ENCODE results near the gene TSTD2. TPM values are rescaled to one million over a fixed set of nuclear protein-coding genes. Genes with fewer than 3 reads are reported as not detected.
A peak's percentile ranks its signal among the peaks of the same experiment; 100 is the strongest.

The TSTD2 gene
- polyA plus RNA-seq, 3 donors, result 1.2 to 11.4 (median 2.4) TPM

DNA sequence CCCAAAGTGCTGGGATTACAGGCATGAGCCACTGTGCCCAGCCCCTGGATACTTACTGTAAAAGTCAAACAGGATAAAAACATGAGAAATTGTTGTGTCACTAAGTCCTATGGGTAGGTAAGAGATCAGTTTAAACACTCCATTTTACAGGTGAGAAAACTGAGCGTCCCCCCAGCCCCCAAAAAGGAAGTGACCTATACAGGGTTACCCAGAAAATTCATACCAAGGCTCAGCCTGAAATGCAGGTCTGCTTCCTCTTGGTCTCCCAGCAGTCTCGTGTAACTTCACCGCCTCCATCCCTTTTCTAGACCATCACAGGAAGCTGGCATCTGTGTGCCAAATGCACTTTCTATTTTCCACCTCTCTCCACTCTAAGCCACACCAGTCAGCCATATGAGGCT, 74.5 kb downstream of the TSTD2 start:
- Histone ChIP-seq H3K4me1 (ENCODE audit: control insufficient read depth in 1 of 2, insufficient read depth in 2 of 2, low read length in 2 of 2) (peaks cover 21 to 25% of the 10 kb centered on the region in 2 donors), H2AFZ (ENCODE audit: insufficient read depth, low read depth, low read length, poor library complexity, severe bottlenecking) (no peak overlapping the region), H3K27me3 (ENCODE audit: control insufficient read depth in 2 of 2, insufficient read depth in 2 of 2, low read length in 2 of 2) (no peaks in the 10 kb centered on the region), H4K20me1 (ENCODE audit: insufficient read depth, low read length) (no peaks in the 10 kb centered on the region), H3K9me3 (replicated peaks in 1 of 2; ENCODE audit: control insufficient read depth in 1 of 2, insufficient read depth in 1 of 2, low read length in 2 of 2) (no peaks in the 10 kb centered on the region), H3K9ac (ENCODE audit: insufficient read depth, low read length, poor library complexity, severe bottlenecking) (no peak overlapping the region), H3K79me2 (ENCODE audit: insufficient read depth, low read length) (no peaks in the 10 kb centered on the region), H3K4me3 (replicated peaks in 1 of 3; ENCODE audit: low read depth in 2 of 3, low read length in 3 of 3) (no peak overlapping the region), H3K4me2 (replicated peaks; ENCODE audit: extremely low read depth, low read length, poor library complexity, severe bottlenecking) (no peak overlapping the region), H3K27ac (ENCODE audit: low read depth in 1 of 2, low read length in 2 of 2) (no peak overlapping the region), H3K36me3 (replicated peaks in 1 of 2; ENCODE audit: control insufficient read depth in 1 of 2, insufficient read depth in 2 of 2, low read length in 2 of 2) (no peaks in the 10 kb centered on the region)
- peaks cover 34% of the 10 kb centered on the region for H3K4me1 Mint-ChIP-seq
- WGBS (ENCODE audit: insufficient coverage), result 4% methylated on average over 2 of the region's 3 CpGs
- TF ChIP-seq, protein P1, sequence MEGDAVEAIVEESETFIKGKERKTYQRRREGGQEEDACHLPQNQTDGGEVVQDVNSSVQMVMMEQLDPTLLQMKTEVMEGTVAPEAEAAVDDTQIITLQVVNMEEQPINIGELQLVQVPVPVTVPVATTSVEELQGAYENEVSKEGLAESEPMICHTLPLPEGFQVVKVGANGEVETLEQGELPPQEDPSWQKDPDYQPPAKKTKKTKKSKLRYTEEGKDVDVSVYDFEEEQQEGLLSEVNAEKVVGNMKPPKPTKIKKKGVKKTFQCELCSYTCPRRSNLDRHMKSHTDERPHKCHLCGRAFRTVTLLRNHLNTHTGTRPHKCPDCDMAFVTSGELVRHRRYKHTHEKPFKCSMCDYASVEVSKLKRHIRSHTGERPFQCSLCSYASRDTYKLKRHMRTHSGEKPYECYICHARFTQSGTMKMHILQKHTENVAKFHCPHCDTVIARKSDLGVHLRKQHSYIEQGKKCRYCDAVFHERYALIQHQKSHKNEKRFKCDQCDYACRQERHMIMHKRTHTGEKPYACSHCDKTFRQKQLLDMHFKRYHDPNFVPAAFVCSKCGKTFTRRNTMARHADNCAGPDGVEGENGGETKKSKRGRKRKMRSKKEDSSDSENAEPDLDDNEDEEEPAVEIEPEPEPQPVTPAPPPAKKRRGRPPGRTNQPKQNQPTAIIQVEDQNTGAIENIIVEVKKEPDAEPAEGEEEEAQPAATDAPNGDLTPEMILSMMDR (IDR thresholded peaks at IDR 0.05), result no peak
- H3K4me3 Mint-ChIP-seq, result no peak overlapping the region
- peaks cover 0 to 1% (median 0%) of the 10 kb centered on the region in 7 donors for H3K9me3 Mint-ChIP-seq
- H3K27me3 Mint-ChIP-seq (ENCODE audit: low read depth in 3 of 3), result peaks cover 4 to 5% (median 5%) of the 10 kb centered on the region in 3 donors
- H3K36me3 Mint-ChIP-seq, result no peaks in the 10 kb centered on the region
- intact Hi-C loops (cut with micrococcal nuclease), result no loop called here
- H3K27ac Mint-ChIP-seq, result peak overlapping the region in 5 of 7 donors; percentile 4 to 48 (median 10)
- no peak for DNase-seq

DNA sequence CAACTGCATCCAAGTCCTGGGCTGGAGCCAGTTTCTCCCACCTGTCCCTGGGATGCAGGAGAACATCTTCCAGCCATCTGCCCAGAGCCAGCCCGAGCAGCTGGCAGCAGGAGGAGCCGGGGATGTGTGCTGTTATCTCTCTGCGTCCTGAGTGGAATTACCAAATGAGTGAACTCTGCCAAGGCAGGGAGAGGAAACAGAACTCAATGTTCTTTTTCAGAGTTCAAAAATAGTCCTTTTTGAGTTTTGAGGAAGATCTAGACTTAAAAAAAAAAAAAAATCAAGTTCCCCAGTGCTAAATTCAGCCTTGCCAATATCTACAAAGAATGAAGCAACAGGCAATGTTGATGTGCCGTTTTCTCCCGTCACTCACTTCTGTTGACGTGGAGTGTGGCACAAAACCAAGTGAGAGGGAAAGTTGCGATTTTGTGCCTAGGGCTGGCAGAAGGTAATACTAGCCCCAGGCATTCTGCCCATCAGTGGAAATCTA, 75.5 kb downstream of the TSTD2 start:
- Histone ChIP-seq H3K9ac (ENCODE audit: insufficient read depth, low read length, poor library complexity, severe bottlenecking) (no peak overlapping the region), H3K4me2 (replicated peaks; ENCODE audit: extremely low read depth, low read length, poor library complexity, severe bottlenecking) (peak overlapping the region; percentile 27), H3K27ac (ENCODE audit: low read depth in 1 of 2, low read length in 2 of 2) (peak overlapping the region; percentile 44 to 52), H3K9me3 (replicated peaks in 1 of 2; ENCODE audit: control insufficient read depth in 1 of 2, insufficient read depth in 1 of 2, low read length in 2 of 2) (no peaks in the 10 kb centered on the region), H2AFZ (ENCODE audit: insufficient read depth, low read depth, low read length, poor library complexity, severe bottlenecking) (peak overlapping the region; percentile 4), H3K36me3 (replicated peaks in 1 of 2; ENCODE audit: control insufficient read depth in 1 of 2, insufficient read depth in 2 of 2, low read length in 2 of 2) (no peaks in the 10 kb centered on the region), H3K79me2 (ENCODE audit: insufficient read depth, low read length) (no peaks in the 10 kb centered on the region), H3K4me1 (ENCODE audit: control insufficient read depth in 1 of 2, insufficient read depth in 2 of 2, low read length in 2 of 2) (peaks cover 21 to 25% of the 10 kb centered on the region in 2 donors), H4K20me1 (ENCODE audit: insufficient read depth, low read length) (no peaks in the 10 kb centered on the region), H3K27me3 (ENCODE audit: control insufficient read depth in 2 of 2, insufficient read depth in 2 of 2, low read length in 2 of 2) (no peaks in the 10 kb centered on the region), H3K4me3 (replicated peaks in 1 of 3; ENCODE audit: low read depth in 2 of 3, low read length in 3 of 3) (peak overlapping the region in 1 of 3 experiments; percentile 30)
- Mint-ChIP-seq H3K36me3 (no peaks in the 10 kb centered on the region), H3K4me3 (peak overlapping the region in 1 of 2 donors; percentile 69), H3K9me3 (peaks cover 0 to 1% (median 0%) of the 10 kb centered on the region in 7 donors), H3K27me3 (ENCODE audit: low read depth in 3 of 3) (peaks cover 4 to 5% (median 5%) of the 10 kb centered on the region in 3 donors), H3K4me1 (peaks cover 34% of the 10 kb centered on the region), H3K27ac (peak overlapping the region; percentile 8 to 88 (median 66))
- WGBS (ENCODE audit: insufficient coverage), result 1% methylated on average over 6 of the region's 7 CpGs
- intact Hi-C loops (cut with micrococcal nuclease), result no loop called here
- TF ChIP-seq, protein P1 (IDR thresholded peaks at IDR 0.05), result no peak
- DNase-seq, result peak; percentile 26 to 42 (median 36)
